ENCODE data around the gene RNASEH2C.

RNASEH2C gene

DNA sequence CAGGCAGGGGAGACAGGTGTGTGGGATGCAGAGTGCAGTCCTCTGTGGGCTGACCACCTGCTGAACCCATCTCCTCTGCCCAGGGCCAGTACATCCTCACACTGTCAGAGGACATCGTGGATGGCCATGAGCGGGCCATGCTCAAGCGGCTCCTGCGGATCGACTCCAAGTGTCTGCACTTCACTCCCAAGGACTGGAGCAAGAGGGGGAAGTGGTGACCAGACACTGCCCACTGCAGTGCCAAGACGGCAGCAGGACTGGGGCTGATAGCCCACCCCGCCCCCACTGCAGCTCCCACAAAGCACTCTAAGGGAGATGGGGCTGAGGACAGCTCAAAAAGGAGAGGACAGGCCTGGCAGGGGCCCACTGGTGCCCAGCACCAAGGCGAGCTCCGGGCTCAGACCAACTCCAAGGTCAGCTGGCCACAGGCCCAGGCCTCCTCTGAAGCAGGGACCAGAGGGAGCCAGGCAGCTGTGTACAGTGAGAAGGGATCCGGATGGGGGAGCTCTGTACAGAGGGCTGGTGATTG is 1.6 kb downstream of the RNASEH2C start:
- Histone ChIP-seq H3K4me1 (ENCODE audit: control insufficient read depth in 1 of 2, insufficient read depth in 2 of 2, low read length in 2 of 2) (peaks cover 14 to 21% of the 10 kb centered on the region in 2 donors), H3K9ac (ENCODE audit: low read depth in 1 of 2, low read length in 2 of 2) (peak overlapping the region in 1 of 2 donors; percentile 83), H3K27me3 (ENCODE audit: control insufficient read depth in 1 of 2, insufficient read depth in 2 of 2, low read length in 2 of 2) (no peaks in the 10 kb centered on the region), H3K9me3 (ENCODE audit: control insufficient read depth in 1 of 2, low read length in 2 of 2) (no peaks in the 10 kb centered on the region), H3K27ac (ENCODE audit: low read depth, low read length) (no peak overlapping the region), H3K36me3 (ENCODE audit: control insufficient read depth in 1 of 2, insufficient read depth in 2 of 2, low read length in 2 of 2) (peaks cover 44 to 51% of the 10 kb centered on the region in 2 donors), H3K4me3 (ENCODE audit: low read depth in 1 of 2, low read length in 2 of 2) (peak overlapping the region; percentile 90 to 91)

DNA sequence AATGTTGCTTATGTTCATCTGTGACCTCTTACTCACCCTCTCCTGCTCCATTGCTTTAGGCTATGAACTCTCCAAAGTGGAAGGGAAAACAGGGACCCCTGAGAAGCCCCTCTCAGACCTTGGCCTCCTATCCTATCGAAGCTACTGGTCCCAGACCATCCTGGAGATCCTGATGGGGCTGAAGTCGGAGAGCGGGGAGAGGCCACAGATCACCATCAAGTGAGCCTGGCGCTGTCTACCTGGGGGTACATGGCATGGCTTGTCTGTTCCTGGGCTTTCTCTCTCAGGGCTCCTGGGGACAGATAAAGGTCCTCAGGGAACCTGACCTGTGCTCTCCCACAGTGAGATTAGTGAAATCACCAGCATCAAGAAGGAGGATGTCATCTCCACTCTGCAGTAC is 2.1 kb downstream of the RNASEH2C start:
- H3K9me3 ChIP-seq (ENCODE audit: control insufficient read depth in 1 of 2, low read length in 2 of 2): no peaks in the 10 kb centered on the region
- no peaks in the 10 kb centered on the region for H3K27me3 ChIP-seq (ENCODE audit: control insufficient read depth in 1 of 2, insufficient read depth in 2 of 2, low read length in 2 of 2)
- H3K27ac ChIP-seq (ENCODE audit: low read depth, low read length): no peak overlapping the region
- peak overlapping the region; percentile 90 to 91 for H3K4me3 ChIP-seq (ENCODE audit: low read depth in 1 of 2, low read length in 2 of 2)
- H3K36me3 ChIP-seq (ENCODE audit: control insufficient read depth in 1 of 2, insufficient read depth in 2 of 2, low read length in 2 of 2): peaks cover 48 to 56% of the 10 kb centered on the region in 2 donors
- peaks cover 14 to 21% of the 10 kb centered on the region in 2 donors for H3K4me1 ChIP-seq (ENCODE audit: control insufficient read depth in 1 of 2, insufficient read depth in 2 of 2, low read length in 2 of 2)
- peak overlapping the region in 1 of 2 donors; percentile 83 for H3K9ac ChIP-seq (ENCODE audit: low read depth in 1 of 2, low read length in 2 of 2)

DNA sequence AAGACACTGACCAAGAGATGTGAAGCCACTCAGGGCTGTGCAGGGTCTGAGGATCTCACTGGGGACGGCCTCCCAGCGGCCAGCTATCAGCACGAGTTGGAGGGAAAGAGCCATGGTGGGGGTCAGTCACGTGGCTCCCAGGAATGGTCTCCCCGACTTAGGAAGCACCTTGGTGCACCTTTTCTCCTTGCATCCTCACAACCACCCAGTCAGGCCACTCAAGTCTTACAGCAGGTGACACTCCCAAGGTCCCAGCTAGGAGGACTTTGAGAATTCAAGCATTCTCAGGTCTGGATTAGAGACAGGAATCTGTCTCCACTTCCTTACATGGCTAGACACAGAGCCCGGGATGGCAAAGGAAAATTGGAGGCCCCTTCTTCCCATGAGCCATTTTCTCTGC is 2.7 kb downstream of the RNASEH2C start:
- Histone ChIP-seq H3K27ac (ENCODE audit: low read depth, low read length) (no peak overlapping the region), H3K9ac (ENCODE audit: low read depth in 1 of 2, low read length in 2 of 2) (no peak overlapping the region), H3K27me3 (ENCODE audit: control insufficient read depth in 1 of 2, insufficient read depth in 2 of 2, low read length in 2 of 2) (no peaks in the 10 kb centered on the region), H3K4me1 (ENCODE audit: control insufficient read depth in 1 of 2, insufficient read depth in 2 of 2, low read length in 2 of 2) (peaks cover 15 to 23% of the 10 kb centered on the region in 2 donors), H3K9me3 (ENCODE audit: control insufficient read depth in 1 of 2, low read length in 2 of 2) (no peaks in the 10 kb centered on the region), H3K4me3 (ENCODE audit: low read depth in 1 of 2, low read length in 2 of 2) (no peak overlapping the region), H3K36me3 (ENCODE audit: control insufficient read depth in 1 of 2, insufficient read depth in 2 of 2, low read length in 2 of 2) (peaks cover 50 to 61% of the 10 kb centered on the region in 2 donors)

DNA sequence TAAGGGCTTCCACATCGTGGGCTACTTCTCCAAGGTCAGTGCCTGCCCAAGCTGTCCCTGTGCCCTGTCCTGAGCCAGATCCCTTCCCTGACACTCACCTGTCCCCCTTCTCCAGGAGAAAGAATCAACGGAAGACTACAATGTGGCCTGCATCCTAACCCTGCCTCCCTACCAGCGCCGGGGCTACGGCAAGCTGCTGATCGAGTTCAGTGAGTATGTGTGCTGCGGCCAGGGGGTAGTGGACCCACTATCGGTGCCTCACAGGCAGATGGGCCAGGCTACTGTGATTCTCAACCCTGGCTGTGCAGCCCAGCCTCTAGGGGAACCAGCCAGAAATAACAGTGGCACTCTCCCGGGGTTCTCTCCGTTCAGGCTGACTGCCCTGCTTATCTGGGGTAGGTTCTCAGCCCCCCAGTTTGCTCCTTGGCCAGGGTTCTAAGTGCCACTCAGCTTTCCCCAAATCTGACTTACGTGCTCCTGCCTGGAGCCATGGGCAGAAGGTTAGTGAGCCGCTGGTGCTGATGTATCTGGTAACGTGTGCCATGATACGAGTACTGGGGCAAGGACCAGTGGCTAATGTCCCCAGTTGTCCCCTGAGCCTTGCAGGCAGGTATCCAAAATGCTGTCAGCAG is 3.7 kb downstream of the RNASEH2C start:
- peaks cover 19 to 29% of the 10 kb centered on the region in 2 donors for H3K4me1 ChIP-seq (ENCODE audit: control insufficient read depth in 1 of 2, insufficient read depth in 2 of 2, low read length in 2 of 2)
- H3K36me3 ChIP-seq (ENCODE audit: control insufficient read depth in 1 of 2, insufficient read depth in 2 of 2, low read length in 2 of 2): peaks cover 50 to 61% of the 10 kb centered on the region in 2 donors
- H3K27me3 ChIP-seq (ENCODE audit: control insufficient read depth in 1 of 2, insufficient read depth in 2 of 2, low read length in 2 of 2): no peaks in the 10 kb centered on the region
- H3K27ac ChIP-seq (ENCODE audit: low read depth, low read length): no peak overlapping the region
- no peak overlapping the region for H3K4me3 ChIP-seq (ENCODE audit: low read depth in 1 of 2, low read length in 2 of 2)
- no peaks in the 10 kb centered on the region for H3K9me3 ChIP-seq (ENCODE audit: control insufficient read depth in 1 of 2, low read length in 2 of 2)
- H3K9ac ChIP-seq (ENCODE audit: low read depth in 1 of 2, low read length in 2 of 2): no peak overlapping the region

DNA sequence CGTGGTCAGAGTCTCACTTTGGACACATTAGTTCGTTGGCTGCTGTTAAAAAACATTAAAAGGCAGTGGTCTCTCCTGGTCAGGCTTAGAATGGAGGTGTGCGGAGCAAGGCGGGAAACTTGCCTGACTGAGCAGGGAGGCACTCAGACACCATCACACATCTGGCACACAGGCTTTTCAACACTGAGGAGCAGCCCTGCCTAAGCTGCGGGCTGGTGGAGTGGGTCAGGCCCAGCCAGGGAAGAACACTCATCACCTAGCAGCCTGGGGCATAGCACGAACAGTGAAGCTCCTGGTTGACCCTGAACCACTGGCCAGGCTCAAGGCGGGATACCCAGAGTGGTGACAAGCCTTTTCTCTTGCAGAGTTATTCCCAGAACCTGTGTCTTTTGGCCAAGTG is 4.3 kb downstream of the RNASEH2C start:
- peaks cover 50 to 61% of the 10 kb centered on the region in 2 donors for H3K36me3 ChIP-seq (ENCODE audit: control insufficient read depth in 1 of 2, insufficient read depth in 2 of 2, low read length in 2 of 2)
- H3K9me3 ChIP-seq (ENCODE audit: control insufficient read depth in 1 of 2, low read length in 2 of 2): no peaks in the 10 kb centered on the region
- H3K27ac ChIP-seq (ENCODE audit: low read depth, low read length): no peak overlapping the region

DNA sequence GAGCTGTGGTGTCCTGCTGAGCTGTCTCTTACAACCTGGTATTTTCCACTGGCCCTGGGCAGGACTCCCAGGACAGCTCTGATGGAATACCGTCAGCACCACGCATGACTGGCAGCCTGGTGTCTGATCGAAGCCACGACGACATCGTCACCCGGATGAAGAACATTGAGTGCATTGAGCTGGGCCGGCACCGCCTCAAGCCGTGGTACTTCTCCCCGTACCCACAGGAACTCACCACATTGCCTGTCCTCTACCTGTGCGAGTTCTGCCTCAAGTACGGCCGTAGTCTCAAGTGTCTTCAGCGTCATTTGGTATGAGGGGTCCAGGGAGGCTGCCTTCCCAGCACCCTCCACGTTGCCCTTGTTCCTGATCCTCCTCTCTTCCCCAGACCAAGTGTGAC is 6.2 kb downstream of the RNASEH2C start:
- Histone ChIP-seq H3K9ac (ENCODE audit: low read depth in 1 of 2, low read length in 2 of 2) (no peak overlapping the region), H3K9me3 (ENCODE audit: control insufficient read depth in 1 of 2, low read length in 2 of 2) (no peaks in the 10 kb centered on the region), H3K4me3 (ENCODE audit: low read depth in 1 of 2, low read length in 2 of 2) (no peak overlapping the region), H3K27ac (ENCODE audit: low read depth, low read length) (no peak overlapping the region), H3K36me3 (ENCODE audit: control insufficient read depth in 1 of 2, insufficient read depth in 2 of 2, low read length in 2 of 2) (peaks cover 50 to 61% of the 10 kb centered on the region in 2 donors), H3K4me1 (ENCODE audit: control insufficient read depth in 1 of 2, insufficient read depth in 2 of 2, low read length in 2 of 2) (peaks cover 15 to 22% of the 10 kb centered on the region in 2 donors), H3K27me3 (ENCODE audit: control insufficient read depth in 1 of 2, insufficient read depth in 2 of 2, low read length in 2 of 2) (no peaks in the 10 kb centered on the region)

More for the DNA sequence above, 4.3 kb downstream of the RNASEH2C start:
- no peaks in the 10 kb centered on the region for H3K27me3 ChIP-seq (ENCODE audit: control insufficient read depth in 1 of 2, insufficient read depth in 2 of 2, low read length in 2 of 2)
- H3K4me3 ChIP-seq (ENCODE audit: low read depth in 1 of 2, low read length in 2 of 2): no peak overlapping the region
- peaks cover 19 to 29% of the 10 kb centered on the region in 2 donors for H3K4me1 ChIP-seq (ENCODE audit: control insufficient read depth in 1 of 2, insufficient read depth in 2 of 2, low read length in 2 of 2)
- no peak overlapping the region for H3K9ac ChIP-seq (ENCODE audit: low read depth in 1 of 2, low read length in 2 of 2)

DNA sequence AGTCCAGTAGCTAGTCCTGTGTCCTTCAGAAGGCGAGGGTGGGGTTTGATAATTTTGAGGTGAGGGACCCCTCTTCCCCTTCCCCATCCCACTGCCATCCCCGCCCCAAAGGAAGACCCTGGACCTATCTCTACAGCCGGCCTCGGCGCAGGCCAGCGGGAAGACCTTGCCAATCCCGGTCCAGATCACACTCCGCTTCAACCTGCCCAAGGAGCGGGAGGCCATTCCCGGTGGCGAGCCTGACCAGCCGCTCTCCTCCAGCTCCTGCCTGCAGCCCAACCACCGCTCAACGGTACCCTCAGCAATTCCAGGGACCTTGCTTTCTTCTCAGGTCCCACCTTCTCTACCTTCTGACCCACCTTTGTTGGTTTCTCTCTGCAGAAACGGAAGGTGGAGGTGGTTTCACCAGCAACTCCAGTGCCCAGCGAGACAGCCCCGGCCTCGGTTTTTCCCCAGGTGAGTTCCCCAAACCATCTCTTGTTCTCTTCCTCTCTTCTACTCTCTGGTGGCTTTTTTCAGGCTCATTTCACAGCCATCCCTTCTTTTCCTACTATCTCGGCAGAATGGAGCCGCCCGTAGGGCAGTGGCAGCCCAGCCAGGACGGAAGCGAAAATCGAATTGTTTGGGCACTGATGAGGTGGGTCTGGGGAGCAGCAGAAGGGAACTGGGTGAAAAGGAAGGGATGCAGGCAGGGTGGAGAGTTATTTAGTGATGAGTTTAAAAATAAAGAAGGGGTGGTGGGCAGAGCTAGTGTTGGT is 7.2 kb downstream of the RNASEH2C start:
- Histone ChIP-seq H3K4me1 (ENCODE audit: control insufficient read depth in 1 of 2, insufficient read depth in 2 of 2, low read length in 2 of 2) (peaks cover 5 to 11% of the 10 kb centered on the region in 2 donors), H3K27me3 (ENCODE audit: control insufficient read depth in 1 of 2, insufficient read depth in 2 of 2, low read length in 2 of 2) (no peaks in the 10 kb centered on the region), H3K9ac (ENCODE audit: low read depth in 1 of 2, low read length in 2 of 2) (peak overlapping the region; percentile 38 to 66), H3K9me3 (ENCODE audit: control insufficient read depth in 1 of 2, low read length in 2 of 2) (no peaks in the 10 kb centered on the region), H3K4me3 (ENCODE audit: low read depth in 1 of 2, low read length in 2 of 2) (peak overlapping the region; percentile 77 to 87), H3K27ac (ENCODE audit: low read depth, low read length) (no peak overlapping the region), H3K36me3 (ENCODE audit: control insufficient read depth in 1 of 2, insufficient read depth in 2 of 2, low read length in 2 of 2) (peaks cover 42 to 52% of the 10 kb centered on the region in 2 donors)

DNA sequence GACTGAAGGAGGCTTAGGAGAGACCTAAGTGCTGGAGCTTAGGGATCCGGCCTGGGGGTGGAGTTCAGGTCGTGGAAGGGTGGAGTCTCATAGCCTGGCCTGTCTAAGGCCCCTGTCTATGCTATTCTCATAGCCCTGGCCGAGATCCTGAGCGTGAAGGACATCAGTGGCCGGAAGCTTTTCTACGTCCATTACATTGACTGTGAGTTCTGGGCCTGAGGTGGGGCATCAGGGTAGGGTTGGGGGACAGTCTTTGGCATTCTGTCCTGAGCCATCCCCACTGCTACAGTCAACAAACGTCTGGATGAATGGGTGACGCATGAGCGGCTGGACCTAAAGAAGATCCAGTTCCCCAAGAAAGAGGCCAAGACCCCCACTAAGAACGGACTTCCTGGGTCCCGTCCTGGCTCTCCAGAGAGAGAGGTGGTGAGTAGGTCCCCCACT is 7.9 kb downstream of the RNASEH2C start:
- H3K36me3 ChIP-seq (ENCODE audit: control insufficient read depth in 1 of 2, insufficient read depth in 2 of 2, low read length in 2 of 2): peaks cover 35 to 44% of the 10 kb centered on the region in 2 donors

DNA sequence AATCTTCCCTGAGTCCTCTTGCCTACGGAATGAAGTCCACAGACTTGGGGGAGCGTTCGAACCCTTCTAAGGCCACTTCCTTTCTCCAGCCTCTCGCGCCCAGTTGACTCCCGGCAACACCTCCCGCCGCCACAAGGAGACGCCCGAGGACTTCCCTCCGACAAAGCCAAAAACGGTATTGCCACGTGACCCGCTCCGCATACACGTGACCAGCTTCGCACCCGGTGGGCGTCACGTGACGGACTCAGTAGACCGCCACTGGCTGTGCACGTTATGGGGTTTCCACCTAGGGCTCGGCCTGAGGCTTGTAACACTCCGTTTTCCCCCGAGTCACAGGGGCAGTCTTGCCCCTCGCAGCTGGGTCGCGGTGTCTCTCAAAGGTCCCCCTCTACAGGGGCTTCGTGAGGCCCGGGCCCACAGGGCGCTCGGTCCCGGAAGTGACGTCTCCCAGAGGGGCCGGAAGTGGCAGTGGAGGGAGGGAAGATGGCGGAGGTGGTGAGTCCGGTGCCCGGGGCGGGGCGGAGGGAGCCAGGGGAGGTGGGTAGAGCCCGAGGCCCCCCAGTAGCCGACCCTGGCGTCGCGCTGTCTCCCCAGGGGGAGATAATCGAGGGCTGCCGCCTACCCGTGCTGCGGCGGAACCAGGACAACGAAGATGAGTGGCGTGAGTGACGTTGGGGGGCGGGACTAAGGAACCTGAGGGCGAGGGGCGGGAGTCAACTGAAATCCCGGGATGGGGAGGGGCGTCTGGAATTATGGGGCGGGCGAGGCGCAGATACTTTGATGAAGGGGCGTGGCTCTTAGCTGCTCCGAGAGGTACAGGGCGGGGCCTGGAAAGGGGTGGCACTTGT is 8.6 kb downstream of the RNASEH2C start, which contains the start of gene KAT5:
Gene KAT5, plus strand, starts transcription at position 468 of the 848 bp plus-strand sequence. Its CDS starts 16 bp downstream, at position 484.
- Histone ChIP-seq H3K27ac (ENCODE audit: low read depth, low read length) (peak within 1 kb of the TSS; percentile 96), H3K4me3 (ENCODE audit: low read depth in 1 of 2, low read length in 2 of 2) (peak within 1 kb of the TSS; percentile 77 to 87), H3K9me3 (ENCODE audit: control insufficient read depth in 1 of 2, low read length in 2 of 2) (no peaks in the 10 kb centered on the region), H3K36me3 (ENCODE audit: control insufficient read depth in 1 of 2, insufficient read depth in 2 of 2, low read length in 2 of 2) (peaks cover 29 to 38% of the 10 kb centered on the region in 2 donors), H3K9ac (ENCODE audit: low read depth in 1 of 2, low read length in 2 of 2) (peak within 1 kb of the TSS; percentile 85 to 96), H3K27me3 (ENCODE audit: control insufficient read depth in 1 of 2, insufficient read depth in 2 of 2, low read length in 2 of 2) (no peaks in the 10 kb centered on the region), H3K4me1 (ENCODE audit: control insufficient read depth in 1 of 2, insufficient read depth in 2 of 2, low read length in 2 of 2) (peaks cover 5 to 8% of the 10 kb centered on the region in 2 donors)

More for the DNA sequence above, 7.9 kb downstream of the RNASEH2C start:
- peaks cover 5 to 8% of the 10 kb centered on the region in 2 donors for H3K4me1 ChIP-seq (ENCODE audit: control insufficient read depth in 1 of 2, insufficient read depth in 2 of 2, low read length in 2 of 2)
- no peaks in the 10 kb centered on the region for H3K27me3 ChIP-seq (ENCODE audit: control insufficient read depth in 1 of 2, insufficient read depth in 2 of 2, low read length in 2 of 2)
- no peaks in the 10 kb centered on the region for H3K9me3 ChIP-seq (ENCODE audit: control insufficient read depth in 1 of 2, low read length in 2 of 2)
- peak overlapping the region; percentile 96 for H3K27ac ChIP-seq (ENCODE audit: low read depth, low read length)
- peak overlapping the region; percentile 38 to 66 for H3K9ac ChIP-seq (ENCODE audit: low read depth in 1 of 2, low read length in 2 of 2)
- peak overlapping the region; percentile 77 to 87 for H3K4me3 ChIP-seq (ENCODE audit: low read depth in 1 of 2, low read length in 2 of 2)
